ENCODE measurements around the gene PTPRN2.
"Not testable (repeated sequence)": the region's sequence is repeated elsewhere in the genome, so short reads cannot be mapped to it uniquely, and the experiment has no call there.

PTPRN2 gene

DNA sequence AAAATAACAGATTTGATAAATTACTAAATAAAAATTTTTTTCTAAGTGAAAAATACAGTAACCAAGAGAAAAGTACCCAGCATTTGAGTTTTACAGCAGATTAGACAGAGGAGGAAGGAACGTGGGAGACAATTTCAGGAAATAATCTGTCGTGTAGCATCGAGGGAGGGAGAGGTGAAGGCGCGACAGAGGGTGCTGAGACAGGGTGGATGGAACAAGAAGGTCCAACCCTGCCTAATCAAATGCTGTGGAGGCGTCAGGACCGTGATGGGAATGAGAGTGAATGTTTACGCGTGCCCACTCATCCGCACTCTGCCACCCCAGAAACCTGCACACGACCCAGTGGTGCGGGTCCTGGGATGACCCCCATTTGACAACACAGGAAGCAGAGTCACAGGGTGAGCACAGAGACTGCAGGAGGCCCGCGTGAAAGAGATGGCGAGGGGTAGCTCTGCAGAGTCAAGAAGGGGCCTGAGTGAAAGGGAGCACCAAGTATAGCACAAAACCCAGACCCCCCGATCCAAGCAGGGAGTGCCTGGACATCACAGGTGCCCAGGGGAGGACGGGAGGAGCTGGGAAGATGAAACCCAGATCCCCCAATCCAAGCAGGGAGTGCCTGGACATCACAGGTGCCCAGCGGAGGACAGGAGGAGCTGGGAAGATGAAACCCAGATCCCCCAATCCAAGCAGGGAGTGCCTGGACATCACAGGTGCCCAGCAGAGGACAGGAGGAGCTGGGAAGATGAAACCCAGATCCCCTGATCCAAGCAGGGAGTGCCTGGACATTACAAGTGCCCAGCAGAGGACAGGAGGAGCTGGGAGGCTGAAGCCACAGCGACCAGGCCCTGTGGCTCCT is 691.9 kb downstream of the PTPRN2 start:
- H3K27ac Mint-ChIP-seq = no peak overlapping the region

DNA sequence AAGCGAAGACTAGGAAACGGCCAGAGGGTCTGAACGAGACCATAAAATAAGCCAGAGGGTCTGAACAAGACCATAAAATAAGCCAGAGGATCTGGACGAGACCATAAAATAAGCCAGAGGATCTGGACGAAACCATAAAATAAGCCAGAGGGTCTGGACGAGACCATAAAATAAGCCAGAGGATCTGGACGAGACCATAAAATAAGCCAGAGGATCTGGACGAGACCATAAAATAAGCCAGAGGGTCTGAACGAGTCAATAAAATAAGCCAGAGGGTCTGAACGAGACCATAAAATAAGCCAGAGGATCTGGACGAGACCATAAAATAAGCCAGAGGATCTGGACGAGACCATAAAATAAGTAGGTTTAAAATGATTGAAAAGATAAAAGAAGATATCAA is 692.5 kb downstream of the PTPRN2 start:
- not testable (repeated sequence) for ATAC-seq (replicated peaks); H3K27me3 Mint-ChIP-seq; DNase-seq; H3K27ac Mint-ChIP-seq; H3K36me3 Mint-ChIP-seq (ENCODE audit: insufficient read depth); H3K4me3 Mint-ChIP-seq; H3K9me3 Mint-ChIP-seq; H3K4me1 Mint-ChIP-seq (ENCODE audit: low read depth in 2 of 2)

More for the DNA sequence above, 691.9 kb downstream of the PTPRN2 start:
- Mint-ChIP-seq H3K36me3 (ENCODE audit: insufficient read depth) (no peaks in the 10 kb centered on the region), H3K27me3 (peaks cover 0 to 4% of the 10 kb centered on the region in 2 donors), H3K4me3 (no peak overlapping the region), H3K4me1 (ENCODE audit: low read depth in 2 of 2) (peaks cover 3% of the 10 kb centered on the region in 2 donors), H3K9me3 (peaks cover 0 to 5% of the 10 kb centered on the region in 2 donors)
- DNase-seq = no peak
- no peak for ATAC-seq (replicated peaks)

DNA sequence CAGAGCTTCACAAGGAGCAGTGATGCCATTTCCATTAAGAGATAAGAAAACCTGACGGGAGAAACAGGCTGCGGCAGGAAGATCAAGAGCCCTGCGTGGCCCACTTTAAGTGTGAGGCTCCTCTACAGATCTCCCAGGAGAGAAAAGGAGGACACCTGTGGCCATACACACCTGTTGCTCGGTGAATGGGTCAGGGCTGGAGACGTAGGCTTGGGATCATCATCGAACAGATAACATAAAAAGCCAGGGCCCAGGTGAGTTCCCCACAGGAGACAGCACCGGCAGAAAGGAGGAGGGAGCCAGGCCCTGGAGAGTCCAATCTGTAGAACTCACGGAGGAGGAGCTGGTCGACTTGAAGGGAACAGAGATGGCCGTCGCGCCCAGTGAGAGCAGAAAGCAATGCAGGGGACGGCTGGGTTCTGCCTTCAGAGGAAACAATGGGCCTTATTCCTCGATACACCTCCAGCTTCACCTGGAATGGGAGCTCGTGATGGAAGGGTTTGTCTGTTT is 694.0 kb downstream of the PTPRN2 start:
- Mint-ChIP-seq H3K9me3 (peaks cover 0 to 5% of the 10 kb centered on the region in 2 donors), H3K27ac (peak overlapping the region in 1 of 2 donors; percentile 32), H3K4me3 (no peak overlapping the region), H3K36me3 (ENCODE audit: insufficient read depth) (no peaks in the 10 kb centered on the region), H3K27me3 (peaks cover 15 to 17% of the 10 kb centered on the region in 2 donors), H3K4me1 (ENCODE audit: low read depth in 2 of 2) (peaks cover 3% of the 10 kb centered on the region in 2 donors)
- DNase-seq = no peak
- no peak for ATAC-seq (replicated peaks)

DNA sequence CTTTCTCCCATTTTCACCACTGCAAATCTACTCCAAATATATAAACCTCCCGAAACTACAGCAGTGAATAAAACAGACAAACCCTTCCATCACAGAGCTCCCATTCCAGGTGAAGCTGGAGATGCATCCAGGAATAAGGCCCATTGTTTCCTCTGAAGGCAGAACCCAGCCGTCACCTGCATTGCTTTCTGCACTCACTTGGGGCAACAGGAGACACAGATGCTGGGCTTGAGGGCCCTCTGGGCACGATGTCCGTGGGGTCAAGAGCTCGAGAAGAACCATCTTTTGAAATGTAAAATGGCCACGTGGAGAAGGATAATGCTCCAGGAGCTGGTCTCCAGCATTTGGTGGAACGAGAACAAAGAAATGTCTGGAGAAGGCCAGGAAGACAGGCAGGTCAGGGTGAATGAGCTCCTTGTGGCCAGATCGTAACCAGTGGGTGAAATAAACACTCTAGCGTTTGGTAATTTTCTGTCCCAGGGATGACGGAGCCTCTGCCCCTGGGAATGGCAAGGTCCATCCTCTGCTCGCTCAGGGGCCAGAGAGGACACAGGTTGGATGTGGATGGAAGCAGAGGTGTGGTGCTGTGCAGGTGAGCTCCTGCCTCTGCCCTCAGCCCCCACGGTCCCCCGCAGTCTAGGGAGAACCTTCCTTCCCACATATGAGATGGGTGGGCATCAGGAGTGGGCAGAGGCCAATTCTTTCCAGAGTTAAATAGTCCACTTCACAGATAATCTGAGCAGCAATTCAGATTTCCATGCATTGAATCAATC is 694.7 kb downstream of the PTPRN2 start:
- H3K4me3 Mint-ChIP-seq = no peak overlapping the region

DNA sequence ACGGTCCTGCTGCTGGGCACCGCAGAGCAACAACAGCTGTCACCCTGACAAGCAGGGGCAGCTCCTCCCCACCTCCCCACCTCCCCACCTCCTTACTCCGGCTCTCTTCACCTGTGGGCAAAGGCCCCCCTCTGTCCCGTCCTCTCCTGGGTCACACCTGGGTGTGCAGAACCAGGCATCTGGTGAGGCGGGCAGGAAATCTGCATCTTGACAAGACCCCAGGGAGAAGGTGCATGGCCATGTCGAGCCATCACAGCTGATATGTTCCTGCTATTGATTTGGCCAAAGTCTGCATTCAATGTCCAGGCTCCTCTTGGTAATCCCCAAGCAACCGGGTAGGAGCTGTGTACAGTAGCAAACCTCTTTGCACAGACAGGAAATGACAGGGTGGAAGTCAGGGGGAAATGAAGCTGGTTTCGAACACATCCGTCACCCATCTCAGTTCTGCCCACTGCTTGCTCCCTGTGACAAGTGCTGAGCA is 696.7 kb downstream of the PTPRN2 start:
- no peak overlapping the region for H3K4me3 Mint-ChIP-seq
- peaks cover 0 to 5% of the 10 kb centered on the region in 2 donors for H3K9me3 Mint-ChIP-seq
- no peak overlapping the region for H3K27ac Mint-ChIP-seq
- H3K4me1 Mint-ChIP-seq (ENCODE audit: low read depth in 2 of 2) = peaks cover 3% of the 10 kb centered on the region in 2 donors
- H3K36me3 Mint-ChIP-seq (ENCODE audit: insufficient read depth) = no peaks in the 10 kb centered on the region
- DNase-seq (no peak), ATAC-seq (replicated peaks) (no peak)
- H3K27me3 Mint-ChIP-seq = peaks cover 17 to 22% of the 10 kb centered on the region in 2 donors

More for the DNA sequence above, 694.7 kb downstream of the PTPRN2 start:
- H3K9me3 Mint-ChIP-seq = peaks cover 0 to 5% of the 10 kb centered on the region in 2 donors
- ATAC-seq (replicated peaks) (no peak), DNase-seq (no peak)
- H3K36me3 Mint-ChIP-seq (ENCODE audit: insufficient read depth) = no peaks in the 10 kb centered on the region
- peaks cover 3% of the 10 kb centered on the region in 2 donors for H3K4me1 Mint-ChIP-seq (ENCODE audit: low read depth in 2 of 2)
- H3K27me3 Mint-ChIP-seq = peaks cover 17 to 22% of the 10 kb centered on the region in 2 donors
- H3K27ac Mint-ChIP-seq = peak overlapping the region in 1 of 2 donors; percentile 32

DNA sequence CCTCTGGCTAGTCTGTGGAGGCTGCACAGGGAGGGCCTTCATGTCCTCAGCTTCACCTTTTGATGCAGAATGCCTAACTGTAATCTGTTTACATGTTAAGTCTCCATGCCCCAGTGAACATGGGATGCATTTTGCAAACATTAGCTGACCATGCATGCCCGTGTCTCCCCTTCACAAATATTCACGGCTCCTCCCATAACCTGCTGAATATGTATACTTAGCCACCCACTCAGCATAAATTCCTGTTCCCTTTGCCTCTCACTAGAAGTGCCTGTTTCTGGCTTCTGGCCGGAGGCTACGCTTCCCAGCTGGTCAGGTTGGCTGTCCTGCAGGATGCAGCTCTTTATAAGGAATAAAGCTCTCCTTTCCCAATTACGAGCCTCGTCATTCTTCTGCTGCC is 698.1 kb downstream of the PTPRN2 start:
- DNase-seq (no peak), ATAC-seq (replicated peaks) (no peak)
- H3K9me3 Mint-ChIP-seq = peaks cover 0 to 5% of the 10 kb centered on the region in 2 donors
- no peaks in the 10 kb centered on the region for H3K36me3 Mint-ChIP-seq (ENCODE audit: insufficient read depth)
- no peak overlapping the region for H3K4me3 Mint-ChIP-seq
- H3K4me1 Mint-ChIP-seq (ENCODE audit: low read depth in 2 of 2) = peaks cover 3% of the 10 kb centered on the region in 2 donors
- no peak overlapping the region for H3K27ac Mint-ChIP-seq
- peaks cover 17 to 22% of the 10 kb centered on the region in 2 donors for H3K27me3 Mint-ChIP-seq

DNA sequence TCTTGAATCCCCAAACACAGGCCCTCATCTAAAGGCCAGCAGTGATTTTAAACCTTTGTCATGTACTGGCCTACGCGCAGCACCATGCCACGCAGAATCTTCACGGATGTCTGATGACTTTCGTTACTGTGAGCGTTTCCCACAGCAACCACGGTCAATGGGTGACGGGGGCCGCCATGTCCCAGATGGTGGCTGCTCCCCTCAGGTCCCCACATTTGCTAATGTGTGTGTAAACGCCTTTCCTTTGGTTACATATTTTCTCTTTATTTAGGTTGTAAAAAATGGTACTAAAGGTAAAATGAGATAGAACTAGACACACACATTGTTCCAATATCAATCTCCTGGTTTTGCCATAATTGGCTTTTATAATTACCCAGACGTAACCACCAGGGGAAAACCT is 699.0 kb downstream of the PTPRN2 start:
- peaks cover 0 to 5% of the 10 kb centered on the region in 2 donors for H3K9me3 Mint-ChIP-seq
- peaks cover 3% of the 10 kb centered on the region in 2 donors for H3K4me1 Mint-ChIP-seq (ENCODE audit: low read depth in 2 of 2)
- no peak overlapping the region for H3K27ac Mint-ChIP-seq
- peaks cover 17 to 22% of the 10 kb centered on the region in 2 donors for H3K27me3 Mint-ChIP-seq
- DNase-seq (no peak), ATAC-seq (replicated peaks) (no peak)
- no peaks in the 10 kb centered on the region for H3K36me3 Mint-ChIP-seq (ENCODE audit: insufficient read depth)
- H3K4me3 Mint-ChIP-seq = no peak overlapping the region

DNA sequence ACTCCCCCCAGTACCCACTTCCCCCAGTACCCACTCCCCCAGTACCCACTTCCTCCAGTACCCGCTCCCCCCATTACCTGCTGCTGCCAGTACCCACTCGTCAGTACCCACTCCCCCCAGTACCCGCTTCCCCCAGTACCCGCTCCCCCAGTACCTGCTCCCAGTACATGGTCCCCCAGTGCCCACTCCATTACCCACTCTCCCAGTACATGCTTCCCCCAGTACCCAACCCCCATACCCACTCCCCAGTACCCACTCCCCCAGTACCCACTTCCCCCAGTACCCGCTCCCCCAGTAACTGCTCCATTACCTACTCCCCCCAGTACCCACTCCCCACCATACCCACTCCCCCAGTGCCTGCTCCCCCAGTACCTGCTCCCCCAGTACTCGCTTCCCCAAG is 700.2 kb downstream of the PTPRN2 start:
- Mint-ChIP-seq H3K27ac (no peak overlapping the region), H3K36me3 (ENCODE audit: insufficient read depth) (no peaks in the 10 kb centered on the region), H3K9me3 (peaks cover 0 to 1% of the 10 kb centered on the region in 2 donors), H3K27me3 (peaks cover 17 to 22% of the 10 kb centered on the region in 2 donors), H3K4me3 (no peak overlapping the region), H3K4me1 (ENCODE audit: low read depth in 2 of 2) (no peaks in the 10 kb centered on the region)
- DNase-seq = no peak
- no peak for ATAC-seq (replicated peaks)

DNA sequence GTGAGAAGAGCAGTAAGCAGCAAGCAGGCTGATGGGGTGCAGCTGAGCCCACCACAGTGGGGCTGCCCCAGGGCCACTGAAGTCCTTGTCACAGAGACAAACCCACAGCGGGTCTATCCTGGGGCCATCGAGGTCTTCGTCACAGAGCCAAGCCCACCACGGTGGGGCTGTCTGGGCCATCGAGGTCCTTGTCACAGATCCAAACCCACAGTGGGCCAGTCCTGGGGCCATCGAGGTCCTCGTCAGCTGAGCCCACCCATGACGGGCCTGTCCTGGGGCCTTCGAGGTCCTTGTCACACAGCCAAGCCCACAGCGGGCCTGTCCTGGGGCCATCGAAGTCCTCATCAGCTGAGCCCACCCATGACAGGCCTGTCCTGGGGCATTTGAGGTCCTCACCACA is 700.9 kb downstream of the PTPRN2 start:
- ATAC-seq (replicated peaks) = no peak
- Mint-ChIP-seq H3K27ac (no peak overlapping the region), H3K36me3 (ENCODE audit: insufficient read depth) (no peaks in the 10 kb centered on the region), H3K9me3 (no peaks in the 10 kb centered on the region), H3K4me3 (no peak overlapping the region), H3K4me1 (ENCODE audit: low read depth in 2 of 2) (no peaks in the 10 kb centered on the region), H3K27me3 (peaks cover 17 to 22% of the 10 kb centered on the region in 2 donors)
- no peak for DNase-seq

DNA sequence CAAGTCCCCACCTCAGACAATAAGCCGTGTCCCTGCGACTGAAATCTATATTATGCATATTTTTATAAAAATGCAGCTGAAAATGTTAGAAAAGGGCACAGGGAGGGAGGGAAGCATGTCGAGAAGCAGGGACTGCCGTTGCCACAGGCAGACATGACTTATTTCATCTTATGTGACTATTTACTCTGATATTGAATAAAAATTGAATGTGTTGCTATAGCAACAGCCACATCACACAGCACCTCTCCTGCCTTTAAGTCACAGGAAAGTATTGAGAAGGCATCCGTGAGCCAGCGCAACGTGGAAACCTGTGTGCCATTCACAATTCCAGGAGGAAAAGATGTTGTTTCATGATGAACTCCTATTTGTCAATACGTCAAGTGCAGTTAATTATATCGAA is 701.4 kb downstream of the PTPRN2 start:
- no peak overlapping the region for H3K4me3 Mint-ChIP-seq
- peaks cover 17 to 22% of the 10 kb centered on the region in 2 donors for H3K27me3 Mint-ChIP-seq
- no peak for ATAC-seq (replicated peaks)
- no peaks in the 10 kb centered on the region for H3K36me3 Mint-ChIP-seq (ENCODE audit: insufficient read depth)
- H3K27ac Mint-ChIP-seq = no peak overlapping the region
- H3K4me1 Mint-ChIP-seq (ENCODE audit: low read depth in 2 of 2) = no peaks in the 10 kb centered on the region
- no peak for DNase-seq
- no peaks in the 10 kb centered on the region for H3K9me3 Mint-ChIP-seq

DNA sequence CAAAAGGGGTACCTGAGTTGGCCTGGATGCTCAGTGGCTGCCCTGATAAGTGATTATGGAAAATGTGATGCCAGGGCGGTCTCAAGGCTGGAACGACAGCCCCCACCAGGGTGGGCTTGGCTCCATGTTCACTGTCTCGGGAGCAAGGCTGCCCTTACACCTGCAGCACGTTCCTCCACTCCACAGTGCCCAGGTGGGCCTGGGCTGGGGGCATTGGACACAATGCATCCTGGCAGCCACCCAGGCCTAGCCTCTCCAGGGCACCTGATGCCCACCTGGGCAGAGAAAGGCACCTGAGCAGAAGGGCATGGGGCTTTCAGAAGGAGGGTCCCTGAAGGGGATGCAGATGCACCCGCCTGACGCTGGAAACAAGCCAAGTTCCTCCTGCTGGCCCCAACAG is 702.5 kb downstream of the PTPRN2 start:
- no peak for ATAC-seq (replicated peaks)
- Mint-ChIP-seq H3K4me3 (no peak overlapping the region), H3K27me3 (peaks cover 17 to 21% of the 10 kb centered on the region in 2 donors), H3K9me3 (no peaks in the 10 kb centered on the region), H3K27ac (no peak overlapping the region), H3K4me1 (ENCODE audit: low read depth in 2 of 2) (no peaks in the 10 kb centered on the region), H3K36me3 (ENCODE audit: insufficient read depth) (no peaks in the 10 kb centered on the region)
- DNase-seq = no peak

DNA sequence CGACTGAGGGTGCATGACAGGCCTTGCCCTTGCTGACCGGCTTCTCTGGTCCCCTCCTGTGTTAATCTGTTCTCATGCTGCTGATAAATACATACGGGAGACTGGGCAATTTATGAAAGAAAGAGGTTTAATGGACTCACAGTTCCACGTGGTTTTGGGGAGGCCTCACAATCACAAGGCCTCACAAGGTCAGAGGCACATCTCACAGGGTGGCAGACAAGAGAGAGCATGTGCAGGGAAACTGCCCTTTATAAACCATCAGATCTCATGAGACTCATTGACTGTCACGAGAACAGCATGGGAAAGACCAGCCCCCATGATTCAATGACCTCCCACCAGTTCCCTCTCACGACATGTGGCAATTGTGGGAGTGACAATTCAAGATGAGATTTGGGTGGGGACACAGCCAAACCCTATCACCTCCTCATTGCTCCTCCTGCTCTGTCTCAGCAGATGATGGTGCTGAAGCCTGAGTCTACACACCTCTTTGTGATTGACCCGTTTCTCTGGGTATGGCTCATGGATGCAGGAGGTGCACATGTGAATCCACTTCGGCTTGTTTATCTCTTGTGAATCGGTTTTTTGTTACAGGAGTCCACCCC is 703.1 kb downstream of the PTPRN2 start:
- no peak for ATAC-seq (replicated peaks)
- Mint-ChIP-seq H3K9me3 (no peaks in the 10 kb centered on the region), H3K4me1 (ENCODE audit: low read depth in 2 of 2) (no peaks in the 10 kb centered on the region), H3K36me3 (ENCODE audit: insufficient read depth) (no peaks in the 10 kb centered on the region), H3K27ac (no peak overlapping the region), H3K27me3 (peaks cover 11 to 15% of the 10 kb centered on the region in 2 donors), H3K4me3 (no peak overlapping the region)
- no peak for DNase-seq

All from effector memory CD8-positive, alpha-beta T cell (primary cell).